Endodermal cell (in vitro differentiated cells): Measurements from ENCODE around the gene GABRE. TPM values are rescaled to one million over a fixed set of nuclear protein-coding genes. Genes with fewer than 3 reads are reported as not detected.

Source experiments
- DNase-seq: peaks from one replicate; pipeline ENCODE4 v3.0.0-alpha.2; 2017
- H3K27ac ChIP-seq: 2 replicates; pipeline ENCODE4 v1.5.1; 2013; ENCODE audit warnings: mild to moderate bottlenecking, low read depth, low read length, moderate library complexity
- H3K27me3 ChIP-seq: 2 replicates; pipeline ENCODE4 v1.6.1; 2013; ENCODE audit warnings: mild to moderate bottlenecking, low read length, moderate library complexity; ENCODE audit not compliant: insufficient read depth, control insufficient read depth, poor library complexity, severe bottlenecking
- H3K36me3 ChIP-seq: 2 replicates; pipeline ENCODE4 v1.7.0; 2013; ENCODE audit warnings: mild to moderate bottlenecking, low read length, moderate library complexity; ENCODE audit not compliant: control insufficient read depth, insufficient read depth
- H3K4me1 ChIP-seq: one replicate; pipeline ENCODE4 v1.7.0; 2013; ENCODE audit warnings: low read length; ENCODE audit not compliant: control insufficient read depth, insufficient read depth
- H3K4me3 ChIP-seq: 2 replicates; pipeline ENCODE4 v1.5.1; 2013; ENCODE audit warnings: mild to moderate bottlenecking, low read length, moderate library complexity
- H3K9ac ChIP-seq: 2 replicates; pipeline ENCODE4 v1.6.1; 2013; ENCODE audit warnings: mild to moderate bottlenecking, low read length, moderate library complexity; ENCODE audit not compliant: poor library complexity, severe bottlenecking; ENCODE audit errors: extremely low read depth
- H3K9me3 ChIP-seq: 2 replicates; pipeline ENCODE4 v1.6.1; 2013; ENCODE audit warnings: mild to moderate bottlenecking, low read length, moderate library complexity; ENCODE audit not compliant: control insufficient read depth
- H3K27ac Mint-ChIP-seq: 2 replicates; pipeline ENCODE4 v1.8.0; 2020; ENCODE audit warnings: mixed read lengths
- H3K27me3 Mint-ChIP-seq: 2 replicates; pipeline ENCODE4 v1.8.0; 2021; ENCODE audit warnings: mild to moderate bottlenecking, mixed read lengths; ENCODE audit not compliant: insufficient read depth
- H3K36me3 Mint-ChIP-seq: 2 replicates; pipeline ENCODE4 v1.8.0; 2020; ENCODE audit warnings: low read depth, mixed read lengths
- H3K4me1 Mint-ChIP-seq: 2 replicates; pipeline ENCODE4 v1.8.0; 2020; ENCODE audit warnings: mixed read lengths
- H3K4me3 Mint-ChIP-seq: 2 replicates; pipeline ENCODE4 v1.8.0; 2020; ENCODE audit warnings: mild to moderate bottlenecking, moderate library complexity, mixed read lengths
- H3K9me3 Mint-ChIP-seq: 2 replicates; pipeline ENCODE4 v1.8.0; 2020; ENCODE audit warnings: mild to moderate bottlenecking, mixed read lengths
- WGBS, 2 experiments: methylation state at CpG; one replicate each; pipeline versions ENCODE4 v1.1.5 to v1.1.7; 2013; ENCODE audit warnings: missing lambda C conversion rate in 2 of 2, mixed read lengths in 1 of 2; ENCODE audit not compliant: insufficient coverage in 1 of 2, insufficient read length in 1 of 2; 5-methylcytosine and 5-hydroxymethylcytosine counted together
- total RNA-seq, 2 donors: library from RNA; stranded (reverse); fragmentation: NEBNext Ultra II Directional in 1 of 2; extraction: Animal tissue kit (Norgen Biotek cat#: 25700) in 1 of 2; gene quantifications; 2 replicates in 1 of 2; 3 replicates in 1 of 2; pipeline ENCODE4 v1.2.1, GENCODE V29; 2021
- TF ChIP-seq, protein P1 (sequence below): fragments of 200-600 bp; sonication (generic); conservative IDR thresholded peaks from 2 replicates; pipeline ENCODE4 v1.5.0; 2021; ENCODE audit warnings: antibody characterized with exemption, mild to moderate bottlenecking

Gene GABRE
- total RNA-seq, 2 donors from 2014 or later: 6.6 to 13.3 TPM

DNA sequence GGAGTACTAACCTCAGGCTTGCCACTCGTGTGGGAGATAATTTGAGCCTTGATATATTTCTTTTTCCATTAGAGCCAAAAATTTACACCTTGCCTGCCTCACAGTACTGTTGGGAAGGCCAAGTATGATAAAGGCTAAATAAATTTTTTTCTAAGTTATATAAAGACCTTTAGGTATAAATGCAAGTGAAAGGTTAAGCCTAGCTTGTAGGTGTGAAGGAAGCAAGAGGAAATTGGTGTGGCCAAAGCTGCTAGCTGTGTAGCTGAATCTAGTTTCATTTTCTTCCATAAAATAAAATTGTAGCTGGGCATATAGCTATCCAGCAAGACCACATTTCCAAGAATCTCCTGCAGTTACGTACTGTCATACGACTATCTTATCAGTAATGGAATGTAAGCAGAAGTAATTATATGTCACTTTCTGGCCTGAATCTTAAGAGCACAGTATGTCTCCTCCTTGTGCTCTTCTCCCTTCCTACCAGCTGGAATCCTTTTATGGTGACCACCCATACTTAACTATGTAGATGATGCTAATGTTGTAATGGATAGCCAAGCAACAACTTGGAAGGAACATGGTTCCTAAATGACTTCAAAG lies 14.3 kb upstream of the GABRE start:
- Histone ChIP-seq H3K27me3 (no peaks in the 10 kb centered on the region), H3K9ac (no peak overlapping the region), H3K27ac (no peak overlapping the region), H3K4me1 (no peaks in the 10 kb centered on the region), H3K36me3 (no peaks in the 10 kb centered on the region), H3K9me3 (no peaks in the 10 kb centered on the region), H3K4me3 (no peak overlapping the region)
- TF ChIP-seq, protein P1, sequence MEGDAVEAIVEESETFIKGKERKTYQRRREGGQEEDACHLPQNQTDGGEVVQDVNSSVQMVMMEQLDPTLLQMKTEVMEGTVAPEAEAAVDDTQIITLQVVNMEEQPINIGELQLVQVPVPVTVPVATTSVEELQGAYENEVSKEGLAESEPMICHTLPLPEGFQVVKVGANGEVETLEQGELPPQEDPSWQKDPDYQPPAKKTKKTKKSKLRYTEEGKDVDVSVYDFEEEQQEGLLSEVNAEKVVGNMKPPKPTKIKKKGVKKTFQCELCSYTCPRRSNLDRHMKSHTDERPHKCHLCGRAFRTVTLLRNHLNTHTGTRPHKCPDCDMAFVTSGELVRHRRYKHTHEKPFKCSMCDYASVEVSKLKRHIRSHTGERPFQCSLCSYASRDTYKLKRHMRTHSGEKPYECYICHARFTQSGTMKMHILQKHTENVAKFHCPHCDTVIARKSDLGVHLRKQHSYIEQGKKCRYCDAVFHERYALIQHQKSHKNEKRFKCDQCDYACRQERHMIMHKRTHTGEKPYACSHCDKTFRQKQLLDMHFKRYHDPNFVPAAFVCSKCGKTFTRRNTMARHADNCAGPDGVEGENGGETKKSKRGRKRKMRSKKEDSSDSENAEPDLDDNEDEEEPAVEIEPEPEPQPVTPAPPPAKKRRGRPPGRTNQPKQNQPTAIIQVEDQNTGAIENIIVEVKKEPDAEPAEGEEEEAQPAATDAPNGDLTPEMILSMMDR: no peak
- Mint-ChIP-seq H3K27me3 (no peaks in the 10 kb centered on the region), H3K4me3 (no peak overlapping the region), H3K36me3 (no peaks in the 10 kb centered on the region), H3K9me3 (peaks cover 40% of the 10 kb centered on the region), H3K4me1 (no peaks in the 10 kb centered on the region), H3K27ac (no peak overlapping the region)
- DNase-seq: no peak
- 58% methylated on average over 2 of the region's 3 CpGs; no CpG with 5 or more reads in 1 of the 2 experiments for WGBS, 2 experiments

DNA sequence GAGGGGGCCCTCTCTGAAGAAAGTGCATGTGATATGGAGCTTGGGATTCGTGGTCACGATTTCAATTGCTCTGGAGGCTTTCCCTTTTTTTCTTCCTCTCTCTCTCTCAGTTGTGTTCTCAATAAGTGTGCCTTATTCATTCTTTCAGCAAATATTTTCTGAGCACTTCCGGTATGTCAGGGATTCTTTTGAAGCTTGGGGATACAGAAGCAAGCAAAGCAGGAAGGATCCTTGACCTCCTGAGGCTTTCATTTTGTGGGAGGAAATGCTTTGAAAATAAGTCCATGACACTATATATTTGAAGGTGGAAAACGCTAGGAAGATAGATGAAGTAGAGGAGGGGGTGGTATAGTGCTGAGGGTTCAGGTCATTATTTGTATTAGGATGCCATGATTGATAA lies 12.6 kb upstream of the GABRE start:
- Mint-ChIP-seq H3K27me3 (no peaks in the 10 kb centered on the region), H3K27ac (no peak overlapping the region), H3K4me1 (no peaks in the 10 kb centered on the region), H3K36me3 (no peaks in the 10 kb centered on the region), H3K9me3 (peaks cover 43% of the 10 kb centered on the region), H3K4me3 (no peak overlapping the region)
- no peaks in the 10 kb centered on the region for H3K27me3 ChIP-seq
- DNase-seq: no peak
- H3K9me3 ChIP-seq: no peaks in the 10 kb centered on the region
- TF ChIP-seq, protein P1: no peak
- no peaks in the 10 kb centered on the region for H3K4me1 ChIP-seq
- H3K9ac ChIP-seq: no peak overlapping the region
- no peaks in the 10 kb centered on the region for H3K36me3 ChIP-seq
- 92% methylated on average over 2 of the region's 4 CpGs; no CpG with 5 or more reads in 1 of the 2 experiments for WGBS, 2 experiments
- no peak overlapping the region for H3K4me3 ChIP-seq
- H3K27ac ChIP-seq: no peak overlapping the region

DNA sequence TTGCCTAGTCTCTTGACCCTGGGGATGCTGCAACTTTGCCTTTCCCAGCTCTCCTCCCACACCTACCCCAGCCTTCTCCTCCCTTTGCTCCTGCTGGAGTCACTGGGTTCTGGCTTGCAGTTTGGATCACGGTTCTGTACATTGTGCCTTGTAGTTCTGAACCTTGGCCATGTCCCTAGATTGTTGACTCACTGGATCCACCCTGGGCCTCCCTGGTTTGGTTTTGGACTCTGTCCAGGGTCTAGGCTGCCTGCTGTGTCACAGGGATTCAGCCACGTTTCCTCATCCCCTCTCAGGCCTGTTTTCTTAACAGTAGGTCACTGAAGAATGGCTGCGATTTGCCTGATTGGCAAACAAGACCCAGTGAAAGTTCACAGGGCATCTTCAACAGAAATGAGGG lies 11.5 kb upstream of the GABRE start:
- Histone ChIP-seq H3K4me1 (no peaks in the 10 kb centered on the region), H3K9ac (no peak overlapping the region), H3K9me3 (no peaks in the 10 kb centered on the region), H3K36me3 (no peaks in the 10 kb centered on the region), H3K4me3 (no peak overlapping the region), H3K27me3 (no peaks in the 10 kb centered on the region), H3K27ac (no peak overlapping the region)
- Mint-ChIP-seq H3K36me3 (no peaks in the 10 kb centered on the region), H3K27ac (no peak overlapping the region), H3K4me3 (no peak overlapping the region), H3K9me3 (peaks cover 43% of the 10 kb centered on the region), H3K4me1 (no peaks in the 10 kb centered on the region), H3K27me3 (no peaks in the 10 kb centered on the region)
- TF ChIP-seq, protein P1: no peak
- WGBS, 2 experiments: 95% methylated on average over 3 of the region's 3 CpGs; no CpG with 5 or more reads in 1 of the 2 experiments
- no peak for DNase-seq
